ENCODE data around the gene SH3RF2. TPM values are rescaled to one million over a fixed set of nuclear protein-coding genes. Genes with fewer than 3 reads are reported as not detected.

SH3RF2 gene
- total and polyA plus RNA-seq, 2 donors (not counting 3 experiments of a cell fraction or from before 2014, with no cell fraction given), result 0.54 to 0.84 TPM

GRCh38 chr5:145898171-145898570 is 38.2 kb upstream of the SH3RF2 start:
- Histone ChIP-seq H3K4me1 (ENCODE audit: control insufficient read depth, extremely low read depth, insufficient read depth, low read length) (no peaks in the 10 kb centered on the region), H3K27me3 (ENCODE audit: control insufficient read depth in 2 of 2, insufficient read depth in 2 of 2, low read length in 2 of 2) (peaks cover 0 to 2% of the 10 kb centered on the region in 2 experiments), H3K9me1 (replicated peaks; ENCODE audit: control insufficient read depth, extremely low read depth, insufficient read depth, low read length) (no peaks in the 10 kb centered on the region), H4K20me1 (replicated peaks; ENCODE audit: control insufficient read depth, extremely low read depth, insufficient read depth, low read length) (no peaks in the 10 kb centered on the region), H2AFZ (ENCODE audit: low read depth, low read length) (no peak overlapping the region), H3K9ac (replicated peaks; ENCODE audit: extremely low read depth, insufficient read depth, low read length) (no peak overlapping the region), H3K9me3 (replicated peaks; ENCODE audit: control insufficient read depth, insufficient read depth, low read length) (no peaks in the 10 kb centered on the region), H3K36me3 (ENCODE audit: control insufficient read depth in 2 of 2, extremely low read depth in 1 of 2, insufficient read depth in 2 of 2, low read length in 2 of 2) (no peaks in the 10 kb centered on the region), H3K27ac (ENCODE audit: insufficient read depth, low read depth, low read length) (no peak overlapping the region), H3K79me2 (ENCODE audit: control insufficient read depth, insufficient read depth, low read length) (no peaks in the 10 kb centered on the region), H3K4me2 (ENCODE audit: insufficient read depth, low read length) (no peak overlapping the region), H3K4me3 (replicated peaks in 1 of 3; ENCODE audit: insufficient read depth in 1 of 3, low read depth in 1 of 3, low read length in 3 of 3) (no peak overlapping the region)
- dilution Hi-C loops (cut with MboI; ENCODE audit: extremely low pct_ligation_motif_present, low sequenced_read_pairs) (no loop called here), intact Hi-C loops (cut with micrococcal nuclease) (no loop called here)
- POLR2A ChIA-PET, result no interaction called here
- BruUV-seq (replicated peaks), result no TSS peak
- CTCF ChIA-PET, result interaction anchor here (1.0 kb wide), 1 partner anchor 10 kb away, joined by 3 read pairs; no protein-coding TSS in a partner anchor
- no peak for TF ChIP-seq CTCF (IDR thresholded peaks at IDR 0.05; ENCODE audit: extremely low read depth in 1 of 2, insufficient read depth in 1 of 2, low read depth in 1 of 2, low read length in 2 of 2)
- no peak for TF ChIP-seq POLR2AphosphoS5 (IDR thresholded peaks at IDR 0.05; ENCODE audit: insufficient read depth, low read depth, low read length)
- no peak for TF ChIP-seq MYC (IDR thresholded peaks at IDR 0.05; ENCODE audit: low read depth, low read length)
- TF ChIP-seq MAX (IDR thresholded peaks at IDR 0.05; ENCODE audit: insufficient read depth, insufficient read length), result no peak
- TF ChIP-seq GATA2 (IDR thresholded peaks at IDR 0.05; ENCODE audit: insufficient read depth, insufficient read length, low read depth, low read length), result no peak
- no peak for TF ChIP-seq POLR2A (IDR thresholded peaks at IDR 0.05; ENCODE audit: low read depth, low read length)
- TF ChIP-seq EZH2 (IDR thresholded peaks at IDR 0.05; ENCODE audit: borderline replicate concordance, low read depth, low read length, severe bottlenecking), result no peak
- no peak for TF ChIP-seq FOS (IDR thresholded peaks at IDR 0.05; ENCODE audit: borderline replicate concordance, insufficient read depth, low read length)
- no peak for TF ChIP-seq JUN (IDR thresholded peaks at IDR 0.05; ENCODE audit: borderline replicate concordance, insufficient read depth, insufficient read length, low read depth)
- DNase-seq (ENCODE audit: low read depth, low spot score) (no peak), FAIRE-seq (no peak)
